ENCODE measurements around the gene COMT.

- no peak for TF ChIP-seq CTCF (IDR thresholded peaks at IDR 0.05)
- no peak for TF ChIP-seq ZNF232 (CRISPR knock-in tag; IDR thresholded peaks at IDR 0.05)
- no peak for TF ChIP-seq JUN (CRISPR knock-in tag; IDR thresholded peaks at IDR 0.05)
- no peak for TF ChIP-seq RORB (CRISPR knock-in tag; IDR thresholded peaks at IDR 0.05)
- TF ChIP-seq MXD4 (CRISPR knock-in tag; IDR thresholded peaks at IDR 0.05; ENCODE audit: borderline replicate concordance): no peak
- no peak for TF ChIP-seq ZNF317 (CRISPR knock-in tag; IDR thresholded peaks at IDR 0.05; ENCODE audit: borderline replicate concordance, low read depth)
- no peak for TF ChIP-seq ZNF423 (CRISPR knock-in tag; IDR thresholded peaks at IDR 0.05)
Observed at GRCh38 chr22:19972652-19973550, 31.3 kb downstream of the COMT start.

Measured in WTC11 (cell line).